Activated naive CD4-positive, alpha-beta T cell treated with anti-CD3 and anti-CD28 coated beads, Interleukin-2, amount 50 U/mL, for 72 hours (primary cell): Measurements from ENCODE around the gene DCAF4. TPM values are rescaled to one million over a fixed set of nuclear protein-coding genes. Genes with fewer than 3 reads are reported as not detected.

Experiments used
- total RNA-seq, 2 donors: library from RNA; stranded (reverse); gene quantifications; one replicate each; pipeline ENCODE4 v1.2.3, GENCODE V29; 2022

DCAF4 gene
- total RNA-seq, 2 donors from 2014 or later, result 17.7 to 20.5 TPM

Other genes with a start within 250 kb of the DCAF4 start
- under 1 TPM in 1 of 2 donors, not detected in 1; 0.29 TPM for gene DPF3, start 32.4 kb upstream of the DCAF4 start, total RNA-seq
- gene ZFYVE1, start 100.6 kb downstream of the DCAF4 start, total RNA-seq, result 10 to 100 TPM; 13.9 to 23.1 TPM
- gene RBM25, start 132.1 kb downstream of the DCAF4 start, total RNA-seq, result 100 to 1,000 TPM in 1 of 2 donors, 10 to 100 TPM in 1; 86.4 to 100 TPM
- 10 to 100 TPM; 26.6 to 34.6 TPM for gene PSEN1, start 210.0 kb downstream of the DCAF4 start, total RNA-seq